SU-DHL-6 (cell line): ENCODE data around the gene SH3GL2.

ENCODE experiments used
- EZH2phosphoT487 ChIP-seq: fragments of 200-600 bp; sonication (generic), shearing (Covaris generic); conservative IDR thresholded peaks from 2 replicates; pipeline ENCODE4 v1.6.1; 2018; ENCODE audit warnings: mild to moderate bottlenecking, antibody characterized with exemption, low read length, moderate library complexity, mixed read lengths
- TF ChIP-seq, protein P1 (sequence below): fragments of 200-600 bp; sonication (generic); IDR thresholded peaks from one replicate; pipeline ENCODE4 v1.5.1; 2017; ENCODE audit warnings: antibody characterized with exemption, mild to moderate bottlenecking, low read length, moderate library complexity; ENCODE audit not compliant: insufficient read depth, poor library complexity, severe bottlenecking

DNA sequence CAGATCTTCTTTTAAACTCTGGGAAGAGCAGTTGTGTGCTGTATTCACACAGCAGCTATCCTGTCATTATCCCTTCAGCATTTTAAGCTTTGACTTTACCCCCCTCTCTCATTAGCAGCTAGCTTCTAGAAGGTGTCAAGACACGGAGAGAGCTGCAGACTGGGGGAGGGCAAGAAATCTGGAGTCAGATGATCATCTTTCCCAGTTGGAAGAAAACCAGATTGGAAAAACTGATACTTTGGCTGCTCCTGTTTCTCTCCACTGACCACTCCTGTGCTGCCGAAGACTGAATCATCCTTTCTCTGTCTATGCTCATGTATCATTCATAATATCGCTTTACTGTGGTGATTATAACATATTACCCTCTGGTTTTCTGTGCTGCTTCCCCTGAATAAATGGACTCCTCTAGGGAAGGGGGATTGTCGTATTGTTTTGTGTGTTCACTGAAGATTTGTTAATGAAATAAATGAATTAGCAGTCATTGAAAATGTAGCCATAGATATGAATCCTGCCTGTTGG, 75.1 kb downstream of the SH3GL2 start:
- TF ChIP-seq, protein P1, sequence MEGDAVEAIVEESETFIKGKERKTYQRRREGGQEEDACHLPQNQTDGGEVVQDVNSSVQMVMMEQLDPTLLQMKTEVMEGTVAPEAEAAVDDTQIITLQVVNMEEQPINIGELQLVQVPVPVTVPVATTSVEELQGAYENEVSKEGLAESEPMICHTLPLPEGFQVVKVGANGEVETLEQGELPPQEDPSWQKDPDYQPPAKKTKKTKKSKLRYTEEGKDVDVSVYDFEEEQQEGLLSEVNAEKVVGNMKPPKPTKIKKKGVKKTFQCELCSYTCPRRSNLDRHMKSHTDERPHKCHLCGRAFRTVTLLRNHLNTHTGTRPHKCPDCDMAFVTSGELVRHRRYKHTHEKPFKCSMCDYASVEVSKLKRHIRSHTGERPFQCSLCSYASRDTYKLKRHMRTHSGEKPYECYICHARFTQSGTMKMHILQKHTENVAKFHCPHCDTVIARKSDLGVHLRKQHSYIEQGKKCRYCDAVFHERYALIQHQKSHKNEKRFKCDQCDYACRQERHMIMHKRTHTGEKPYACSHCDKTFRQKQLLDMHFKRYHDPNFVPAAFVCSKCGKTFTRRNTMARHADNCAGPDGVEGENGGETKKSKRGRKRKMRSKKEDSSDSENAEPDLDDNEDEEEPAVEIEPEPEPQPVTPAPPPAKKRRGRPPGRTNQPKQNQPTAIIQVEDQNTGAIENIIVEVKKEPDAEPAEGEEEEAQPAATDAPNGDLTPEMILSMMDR: no peak
- TF ChIP-seq EZH2phosphoT487: no peak
